SK-N-SH (cell line): ENCODE data around the gene U2AF1L4. TPM values are rescaled to one million over a fixed set of nuclear protein-coding genes. Genes with fewer than 3 reads are reported as not detected.

Source experiments
- CTCF ChIA-PET: fragments of 300-600, 350-600 bp; formaldehyde crosslinking; extraction: SDS; loops from one replicate; lab custom pipeline; 2021; lab: Yijun Ruan, JAX
- POLR2A ChIA-PET: fragments of 350-600 bp; sonication (Branson Sonifier 250); formaldehyde crosslinking; extraction: SDS; loops from one replicate; lab custom pipeline; 2020; ENCODE audit warnings: antibody characterized with exemption, inconsistent platforms; lab: Yijun Ruan, JAX
- DNase-seq: peaks from one replicate; pipeline ENCODE4 v3.0.0; 2012
- H2AFZ ChIP-seq: fragments of 200-600 bp; sonication (generic); 2 replicates; pipeline ENCODE4 v1.8.1; 2016; ENCODE audit warnings: antibody characterized with exemption, mild to moderate bottlenecking, low read depth
- H3F3A ChIP-seq: fragments of 200-600 bp; sonication (generic); replicated peaks from 2 replicates; pipeline ENCODE3; 2016; ENCODE audit warnings: antibody characterized with exemption, mild to moderate bottlenecking; ENCODE audit not compliant: insufficient read depth
- H3K27ac ChIP-seq, 2 experiments: fragments of 200-500 bp in 1 of 2; fragments of 200-600 bp in 1 of 2; sonication (Bioruptor generic) in 1 of 2; sonication (generic), shearing (Covaris generic) in 1 of 2; 2 replicates each; pipeline versions ENCODE4 v1.5.1 to v1.6.1; 2014 to 2016; ENCODE audit warnings: low read depth in 2 of 2, inconsistent platforms in 1 of 2, low read length in 1 of 2, mild to moderate bottlenecking in 1 of 2, mixed read lengths in 1 of 2
- H3K27me3 ChIP-seq: fragments of 200-600 bp; sonication (generic), shearing (Covaris generic); 2 replicates; pipeline ENCODE4 v1.6.1; 2016; ENCODE audit warnings: mixed run types; ENCODE audit not compliant: insufficient read depth
- H3K36me3 ChIP-seq, 2 experiments: fragments of 200-500 bp in 1 of 2; fragments of 200-600 bp in 1 of 2; sonication (Bioruptor generic) in 1 of 2; sonication (generic) in 1 of 2; replicated peaks in 1 of 2; 2 replicates each; pipeline versions ENCODE3 to v1.5.1; 2014 to 2016; ENCODE audit warnings: low read length in 1 of 2, mild to moderate bottlenecking in 1 of 2; ENCODE audit not compliant: insufficient read depth in 2 of 2, control insufficient read depth in 1 of 2
- H3K4me1 ChIP-seq, 2 experiments: fragments of 200-500 bp in 1 of 2; fragments of 200-600 bp in 1 of 2; sonication (Bioruptor generic) in 1 of 2; sonication (generic), shearing (Covaris generic) in 1 of 2; 2 replicates each; pipeline versions ENCODE4 v1.5.1 to v1.6.1; 2014 to 2016; ENCODE audit warnings: low read depth in 1 of 2, low read length in 1 of 2, mixed run types in 1 of 2; ENCODE audit not compliant: insufficient read depth in 2 of 2, control insufficient read depth in 1 of 2
- H3K4me2 ChIP-seq: fragments of 200-600 bp; sonication (generic), shearing (Covaris generic); 2 replicates; pipeline ENCODE4 v1.6.1; 2017; ENCODE audit warnings: mixed run types
- H3K4me3 ChIP-seq, 2 experiments: fragments of 200-500 bp in 1 of 2; fragments of 200-600 bp in 1 of 2; sonication (Bioruptor generic) in 1 of 2; sonication (generic), shearing (Covaris generic) in 1 of 2; 2 replicates each; pipeline versions ENCODE4 v1.5.1 to v1.8.1; 2014 to 2016; ENCODE audit warnings: low read depth in 2 of 2, inconsistent platforms in 1 of 2, low read length in 1 of 2, mild to moderate bottlenecking in 1 of 2, mixed read lengths in 1 of 2, moderate library complexity in 1 of 2
- H3K79me2 ChIP-seq: fragments of 200-600 bp; sonication (generic); 2 replicates; pipeline ENCODE4 v1.8.1; 2017; ENCODE audit warnings: mild to moderate bottlenecking; ENCODE audit not compliant: insufficient read depth
- H3K9ac ChIP-seq: fragments of 200-600 bp; sonication (generic); 2 replicates; pipeline ENCODE4 v1.6.1; 2017; ENCODE audit warnings: mixed run types
- H3K9me2 ChIP-seq: fragments of 200-600 bp; sonication (generic); 2 replicates; pipeline ENCODE4 v1.6.1; 2017; ENCODE audit warnings: mixed run types
- H3K9me3 ChIP-seq: fragments of 200-600 bp; sonication (generic); 2 replicates; pipeline ENCODE4 v1.6.1; 2017; ENCODE audit warnings: mixed run types, mild to moderate bottlenecking, moderate library complexity
- H4K20me1 ChIP-seq: fragments of 200-600 bp; sonication (generic); 2 replicates; pipeline ENCODE4 v1.6.1; 2017; ENCODE audit warnings: mild to moderate bottlenecking, mixed run types; ENCODE audit not compliant: insufficient read depth
- CHD2 ChIP-seq: fragments of 150-350 bp; IDR thresholded peaks from 2 replicates; pipeline ENCODE4 v1.6.1; 2018; ENCODE audit warnings: low read length; ENCODE audit not compliant: partially characterized antibody
- CTCF ChIP-seq: fragments of 200-600 bp; sonication (generic); IDR thresholded peaks from 2 replicates; pipeline ENCODE4 v1.6.1; 2017; ENCODE audit warnings: antibody characterized with exemption, mild to moderate bottlenecking, moderate library complexity
- EP300 ChIP-seq, 2 experiments: IDR thresholded peaks; 2 replicates each; pipeline versions ENCODE4 v1.4.0 to v1.6.1; 2012; ENCODE audit warnings: borderline replicate concordance in 1 of 2, low read depth in 1 of 2, low read length in 1 of 2
- EZH2phosphoT487 ChIP-seq: fragments of 200-600 bp; sonication (generic); IDR thresholded peaks from 2 replicates; pipeline ENCODE4 v1.6.1; 2017; ENCODE audit warnings: low read depth, mixed run types, mild to moderate bottlenecking, antibody characterized with exemption, moderate library complexity, borderline replicate concordance
- FOSL2 ChIP-seq: IDR thresholded peaks from 2 replicates; pipeline ENCODE4 v1.4.0; 2012; ENCODE audit warnings: low read depth, mild to moderate bottlenecking, moderate library complexity, borderline replicate concordance
- FOXJ3 ChIP-seq: sonication (generic); formaldehyde crosslinking; IDR thresholded peaks from 2 replicates; pipeline ENCODE4 v1.5.1; 2020; ENCODE audit warnings: mild to moderate bottlenecking, missing genetic modification reagents
- IRF3 ChIP-seq: fragments of 150-350 bp; IDR thresholded peaks from 2 replicates; pipeline ENCODE4 v1.6.1; 2016; ENCODE audit warnings: mild to moderate bottlenecking, low read depth, low read length
- JUND ChIP-seq: IDR thresholded peaks from 2 replicates; pipeline ENCODE4 v1.4.0; 2012
- MAX ChIP-seq: IDR thresholded peaks from 2 replicates; pipeline ENCODE4 v1.4.0; 2012; ENCODE audit warnings: low read depth
- MXI1 ChIP-seq: IDR thresholded peaks from 2 replicates; pipeline ENCODE4 v1.6.1; 2012; ENCODE audit warnings: mild to moderate bottlenecking, low read depth, low read length, improper control_type of control experiment
- POLR2AphosphoS5 ChIP-seq: IDR thresholded peaks from 2 replicates; pipeline ENCODE4 v1.6.1; 2012; ENCODE audit warnings: low read depth, low read length
- RAD21 ChIP-seq: IDR thresholded peaks from 2 replicates; pipeline ENCODE4 v1.6.1; 2012; ENCODE audit warnings: mild to moderate bottlenecking, low read length
- REST ChIP-seq: IDR thresholded peaks from 2 replicates; pipeline ENCODE4 v1.6.1; 2012; ENCODE audit warnings: mild to moderate bottlenecking, low read depth, low read length, moderate library complexity
- RFX5 ChIP-seq: IDR thresholded peaks from 2 replicates; pipeline ENCODE4 v1.6.1; 2012; ENCODE audit warnings: mild to moderate bottlenecking, improper control_type of control experiment, low read length
- RXRA ChIP-seq: IDR thresholded peaks from 2 replicates; pipeline ENCODE4 v1.4.0; 2012; ENCODE audit warnings: low read depth, mild to moderate bottlenecking, borderline replicate concordance
- SMC3 ChIP-seq: IDR thresholded peaks from 2 replicates; pipeline ENCODE4 v1.6.1; 2012; ENCODE audit warnings: low read depth, low read length, improper control_type of control experiment
- USF1 ChIP-seq: IDR thresholded peaks from 2 replicates; pipeline ENCODE4 v1.4.0; 2012; ENCODE audit warnings: low read depth, borderline replicate concordance
- USF2 ChIP-seq: fragments of 150-350 bp; IDR thresholded peaks from 2 replicates; pipeline ENCODE4 v1.6.1; 2017; ENCODE audit warnings: antibody characterized with exemption, low read length, low read depth, borderline replicate concordance
- WGBS: methylation state at CpG from one replicate; pipeline ENCODE4 v1.1.6; 2017; ENCODE audit warnings: low lambda C conversion rate; 5-methylcytosine and 5-hydroxymethylcytosine counted together
- polyA plus RNA-seq, 3 experiments: library from polyadenylated mRNA; depleted of rRNA; stranded (reverse); fragments of >200 nt; gene quantifications; 2 replicates each; pipeline ENCODE4 v1.2.3, GENCODE V29; 2012

The U2AF1L4 gene
- polyA plus RNA-seq, 1 of the 3 experiments (the other 2 are of a cell fraction), result 25.9 TPM

GRCh38 chr19:35788205-35788960 is 43.2 kb upstream of the U2AF1L4 start (continued):
- TF ChIP-seq USF1 (no peak), CTCF (no peak), JUND (no peak), CHD2 (no peak), RAD21 (no peak), FOXJ3 (CRISPR knock-in tag) (no peak), POLR2AphosphoS5 (no peak), IRF3 (no peak), EP300 (IDR thresholded peaks at IDR 0.05; ENCODE audit: borderline replicate concordance in 1 of 2, low read depth in 1 of 2, low read length in 1 of 2) (no peak)

- CTCF ChIA-PET, result interaction anchor here (1.9 kb wide), 1 partner anchor 32 kb away, joined by 6 read pairs; no protein-coding TSS in a partner anchor
- WGBS, result 93% methylated on average over 11 of the region's 15 CpGs
- TF ChIP-seq RXRA, result no peak
- no peak for TF ChIP-seq MXI1
- TF ChIP-seq FOSL2, result no peak
- TF ChIP-seq POLR2AphosphoS5, result no peak
- no peak for TF ChIP-seq MAX
- TF ChIP-seq SMC3, result no peak
- no peak for TF ChIP-seq RFX5
- no peak for TF ChIP-seq REST
- TF ChIP-seq EZH2phosphoT487, result no peak
- TF ChIP-seq CTCF, result no peak
- TF ChIP-seq USF2, result no peak
Measured at GRCh38 chr19:35787227-35787799, 42.1 kb upstream of the U2AF1L4 start.

More at GRCh38 chr19:35787227-35787799, 42.1 kb upstream of the U2AF1L4 start:
- Histone ChIP-seq H3K9me3 (no peaks in the 10 kb centered on the region), H4K20me1 (no peaks in the 10 kb centered on the region), H3K4me3 (no peak overlapping the region), H3K27me3 (no peaks in the 10 kb centered on the region), H3K4me2 (no peak overlapping the region), H3K4me1 (no peaks in the 10 kb centered on the region), H3K36me3 (peaks cover 0 to 5% of the 10 kb centered on the region in 2 experiments), H2AFZ (no peak overlapping the region), H3K27ac (no peak overlapping the region; a peak in 1 of 4 replicates), H3K79me2 (no peaks in the 10 kb centered on the region), H3F3A (no peaks in the 10 kb centered on the region), H3K9me2 (no peaks in the 10 kb centered on the region), H3K9ac (no peak overlapping the region)
- DNase-seq, result no peak
- POLR2A ChIA-PET, result no interaction called here
